GM12874 (cell line): Measurements from ENCODE around the gene PPP1R37.

Source experiments
- CTCF ChIP-seq: IDR thresholded peaks from 2 replicates; pipeline ENCODE4 v1.5.1; 2011; ENCODE audit warnings: low read depth, mild to moderate bottlenecking, control low read depth, low read length, moderate library complexity; ENCODE audit not compliant: insufficient read depth

Gene PPP1R37

GRCh38 chr19:45144431-45145269, 51.7 kb downstream of the PPP1R37 start:
- TF ChIP-seq CTCF, result no peak

- TF ChIP-seq CTCF, result no peak
Measured at GRCh38 chr19:45145270-45146189, 52.6 kb downstream of the PPP1R37 start.

GRCh38 chr19:45146251-45146650, 53.3 kb downstream of the PPP1R37 start:
- TF ChIP-seq CTCF, result no peak

- no peak for TF ChIP-seq CTCF
Measured at GRCh38 chr19:45146741-45147205, 53.8 kb downstream of the PPP1R37 start.

GRCh38 chr19:45147835-45148676, 55.1 kb downstream of the PPP1R37 start:
- no peak for TF ChIP-seq CTCF

- no peak for TF ChIP-seq CTCF
Measured at GRCh38 chr19:45149129-45149528, 56.1 kb downstream of the PPP1R37 start.
